HG02852 (cell line): ENCODE measurements around the gene NHLRC2.

Experiments
- ATAC-seq: cut with Tn5 transposase; IDR thresholded peaks from one replicate; pipeline ENCODE4 v1.9.1; 2021; ENCODE audit warnings: mild to moderate bottlenecking, moderate library complexity; ENCODE audit not compliant: unreplicated experiment

Gene NHLRC2

GRCh38 chr10:113905756-113906155, 51.3 kb downstream of the NHLRC2 start:
- ATAC-seq: no peak

- ATAC-seq: no peak
These were observed 52.7 kb downstream of the NHLRC2 start for GRCh38 chr10:113907166-113907565.

GRCh38 chr10:113908236-113908635, 53.8 kb downstream of the NHLRC2 start:
- ATAC-seq: no peak

- ATAC-seq: no peak
These were observed 56.7 kb downstream of the NHLRC2 start for GRCh38 chr10:113911113-113911512.

- ATAC-seq: no peak
These were observed 57.4 kb downstream of the NHLRC2 start for GRCh38 chr10:113911839-113912238.

GRCh38 chr10:113912582-113912981, 58.1 kb downstream of the NHLRC2 start:
- no peak for ATAC-seq

- no peak for ATAC-seq
These were observed 60.5 kb downstream of the NHLRC2 start for GRCh38 chr10:113914956-113915355.

- ATAC-seq: no peak
These were observed 61.1 kb downstream of the NHLRC2 start for GRCh38 chr10:113915540-113915939.

- no peak for ATAC-seq
These were observed 61.6 kb downstream of the NHLRC2 start for GRCh38 chr10:113916053-113916452.

GRCh38 chr10:113917636-113918035, 63.2 kb downstream of the NHLRC2 start:
- ATAC-seq: no peak

- ATAC-seq: no peak
These were observed 65.7 kb downstream of the NHLRC2 start for GRCh38 chr10:113920114-113920513.

GRCh38 chr10:113920875-113921274, 66.4 kb downstream of the NHLRC2 start:
- ATAC-seq: no peak

GRCh38 chr10:113921561-113922370, 67.3 kb downstream of the NHLRC2 start:
- no peak for ATAC-seq

GRCh38 chr10:113922787-113923570, 68.5 kb downstream of the NHLRC2 start:
- no peak for ATAC-seq

GRCh38 chr10:113924186-113924585, 69.7 kb downstream of the NHLRC2 start:
- ATAC-seq: no peak

- ATAC-seq: no peak
These were observed 70.2 kb downstream of the NHLRC2 start for GRCh38 chr10:113924664-113925063.

- ATAC-seq: no peak
These were observed 73.0 kb downstream of the NHLRC2 start for GRCh38 chr10:113927440-113927839.

GRCh38 chr10:113928830-113929229, 74.4 kb downstream of the NHLRC2 start:
- ATAC-seq: no peak

GRCh38 chr10:113929522-113929921, 75.1 kb downstream of the NHLRC2 start:
- no peak for ATAC-seq

GRCh38 chr10:113930482-113931057, 76.1 kb downstream of the NHLRC2 start:
- no peak for ATAC-seq

- ATAC-seq: no peak
These were observed 78.4 kb downstream of the NHLRC2 start for GRCh38 chr10:113932854-113933253.
